RWPE2 (cell line): ENCODE measurements around the gene PRKCI.

Experiments used
- ATAC-seq: fragments of 200-7000 bp; cut with Tn5 transposase; 3 replicates; pipeline ENCODE4 v1.9.1; 2021; ENCODE audit warnings: low read depth
- DNase-seq: peaks from one replicate; pipeline ENCODE4 v3.0.0-alpha.2; 2020; ENCODE audit warnings: low spot score
- H3K27ac ChIP-seq: fragments of 450-650 bp; 2 replicates; pipeline ENCODE4 v1.5.1; 2017; ENCODE audit warnings: mild to moderate bottlenecking; ENCODE audit not compliant: poor library complexity, severe bottlenecking
- H3K27me3 ChIP-seq: fragments of 250-450 bp; sonication (Bioruptor Pico); 2 replicates; pipeline ENCODE4 v1.5.1; 2021; ENCODE audit warnings: mild to moderate bottlenecking, moderate library complexity; ENCODE audit not compliant: insufficient read depth, poor library complexity, severe bottlenecking
- H3K36me3 ChIP-seq: fragments of 250-450 bp; sonication (Bioruptor Pico); 2 replicates; pipeline ENCODE4 v1.5.1; 2020; ENCODE audit warnings: low read depth, mild to moderate bottlenecking, moderate library complexity
- H3K4me1 ChIP-seq: fragments of 250-450 bp; sonication (Bioruptor Pico); 2 replicates; pipeline ENCODE4 v1.5.1; 2021; ENCODE audit warnings: mild to moderate bottlenecking, moderate library complexity; ENCODE audit not compliant: insufficient read depth, poor library complexity, severe bottlenecking
- H3K4me3 ChIP-seq: fragments of 250-450 bp; sonication (Bioruptor Pico); 2 replicates; pipeline ENCODE4 v1.5.1; 2021; ENCODE audit warnings: mild to moderate bottlenecking, moderate library complexity; ENCODE audit not compliant: severe bottlenecking
- H3K9me3 ChIP-seq: fragments of 250-450 bp; sonication (Bioruptor Pico); 2 replicates; pipeline ENCODE4 v1.5.1; 2021; ENCODE audit warnings: mild to moderate bottlenecking, moderate library complexity; ENCODE audit not compliant: severe bottlenecking
- TF ChIP-seq, protein P1 (sequence below): fragments of 450-650 bp; IDR thresholded peaks from one replicate; pipeline ENCODE4 v1.5.1; 2017; ENCODE audit warnings: mild to moderate bottlenecking, moderate library complexity; ENCODE audit not compliant: poor library complexity, severe bottlenecking

Gene PRKCI

DNA sequence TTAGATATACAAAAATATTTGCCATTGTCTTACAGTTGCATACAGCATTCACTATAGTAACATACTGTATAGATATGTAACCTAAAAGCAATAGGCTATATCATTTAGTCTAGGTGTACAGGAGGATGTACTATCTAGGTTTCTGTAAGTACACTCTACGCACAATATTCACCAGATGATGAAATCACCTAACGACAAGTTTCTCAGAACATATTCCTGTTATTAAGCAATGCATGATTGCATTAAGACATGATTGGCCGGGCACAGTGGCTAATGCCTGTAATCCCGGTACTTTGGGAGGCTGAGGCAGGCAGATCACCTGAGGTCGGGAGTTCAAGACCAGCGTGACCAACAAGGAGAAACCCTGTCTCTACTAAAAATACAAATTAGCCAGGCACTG is 14.5 kb upstream of the PRKCI start:
- no peak for DNase-seq
- H3K36me3 ChIP-seq = no peaks in the 10 kb centered on the region
- TF ChIP-seq, protein P1, sequence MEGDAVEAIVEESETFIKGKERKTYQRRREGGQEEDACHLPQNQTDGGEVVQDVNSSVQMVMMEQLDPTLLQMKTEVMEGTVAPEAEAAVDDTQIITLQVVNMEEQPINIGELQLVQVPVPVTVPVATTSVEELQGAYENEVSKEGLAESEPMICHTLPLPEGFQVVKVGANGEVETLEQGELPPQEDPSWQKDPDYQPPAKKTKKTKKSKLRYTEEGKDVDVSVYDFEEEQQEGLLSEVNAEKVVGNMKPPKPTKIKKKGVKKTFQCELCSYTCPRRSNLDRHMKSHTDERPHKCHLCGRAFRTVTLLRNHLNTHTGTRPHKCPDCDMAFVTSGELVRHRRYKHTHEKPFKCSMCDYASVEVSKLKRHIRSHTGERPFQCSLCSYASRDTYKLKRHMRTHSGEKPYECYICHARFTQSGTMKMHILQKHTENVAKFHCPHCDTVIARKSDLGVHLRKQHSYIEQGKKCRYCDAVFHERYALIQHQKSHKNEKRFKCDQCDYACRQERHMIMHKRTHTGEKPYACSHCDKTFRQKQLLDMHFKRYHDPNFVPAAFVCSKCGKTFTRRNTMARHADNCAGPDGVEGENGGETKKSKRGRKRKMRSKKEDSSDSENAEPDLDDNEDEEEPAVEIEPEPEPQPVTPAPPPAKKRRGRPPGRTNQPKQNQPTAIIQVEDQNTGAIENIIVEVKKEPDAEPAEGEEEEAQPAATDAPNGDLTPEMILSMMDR = no peak
- no peaks in the 10 kb centered on the region for H3K9me3 ChIP-seq
- H3K27ac ChIP-seq = no peak overlapping the region
- no peak overlapping the region for H3K4me3 ChIP-seq
- H3K27me3 ChIP-seq = no peaks in the 10 kb centered on the region
- H3K4me1 ChIP-seq = no peaks in the 10 kb centered on the region
- ATAC-seq = no peak

DNA sequence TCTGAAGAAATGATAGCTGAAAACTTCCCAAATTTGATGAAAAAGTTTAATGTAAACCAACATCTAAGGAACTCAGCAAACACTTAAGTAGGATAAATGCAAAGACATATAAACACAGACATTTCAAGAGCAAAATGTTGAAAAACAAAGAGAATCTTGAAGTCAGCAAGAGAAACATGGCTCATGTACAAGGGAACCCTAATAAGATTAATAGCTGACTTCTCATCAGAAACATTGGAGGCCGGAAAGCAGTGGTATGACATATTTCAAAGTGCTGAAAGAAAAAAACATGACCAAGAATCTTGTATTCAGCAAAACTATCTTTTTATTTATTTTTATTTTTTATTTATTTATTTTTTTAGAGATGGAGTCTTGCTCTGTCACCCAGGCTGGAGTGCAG is 10.6 kb upstream of the PRKCI start:
- DNase-seq = no peak
- ATAC-seq = no peak
- Histone ChIP-seq H3K36me3 (no peaks in the 10 kb centered on the region), H3K27me3 (no peaks in the 10 kb centered on the region), H3K4me1 (no peaks in the 10 kb centered on the region), H3K27ac (no peak overlapping the region), H3K4me3 (no peak overlapping the region), H3K9me3 (no peaks in the 10 kb centered on the region)
- TF ChIP-seq, protein P1 = no peak

DNA sequence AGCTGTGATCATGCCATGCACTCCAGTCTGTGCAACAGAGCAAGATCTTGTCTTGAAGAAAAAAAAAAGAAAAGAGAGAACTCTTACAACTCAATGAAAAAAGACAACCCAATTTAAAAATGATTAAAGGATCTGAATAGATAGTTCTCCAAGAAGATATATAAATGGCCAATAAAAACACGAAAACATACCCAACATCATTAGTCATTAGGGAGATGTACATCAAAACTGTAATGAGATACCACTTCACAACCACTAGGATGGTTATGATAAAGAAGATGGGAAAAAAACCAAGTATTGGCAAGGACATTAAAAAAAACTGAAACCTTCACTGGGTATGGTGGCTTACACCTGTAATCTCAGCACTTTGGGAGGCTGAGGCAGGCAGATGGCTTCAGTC is 2.4 kb upstream of the PRKCI start:
- H3K27ac ChIP-seq = no peak overlapping the region
- no peak overlapping the region for H3K4me3 ChIP-seq
- peaks cover 9% of the 10 kb centered on the region for H3K4me1 ChIP-seq
- H3K27me3 ChIP-seq = no peaks in the 10 kb centered on the region
- no peaks in the 10 kb centered on the region for H3K36me3 ChIP-seq
- TF ChIP-seq, protein P1 = no peak
- ATAC-seq (no peak), DNase-seq (no peak)
- H3K9me3 ChIP-seq = no peaks in the 10 kb centered on the region

DNA sequence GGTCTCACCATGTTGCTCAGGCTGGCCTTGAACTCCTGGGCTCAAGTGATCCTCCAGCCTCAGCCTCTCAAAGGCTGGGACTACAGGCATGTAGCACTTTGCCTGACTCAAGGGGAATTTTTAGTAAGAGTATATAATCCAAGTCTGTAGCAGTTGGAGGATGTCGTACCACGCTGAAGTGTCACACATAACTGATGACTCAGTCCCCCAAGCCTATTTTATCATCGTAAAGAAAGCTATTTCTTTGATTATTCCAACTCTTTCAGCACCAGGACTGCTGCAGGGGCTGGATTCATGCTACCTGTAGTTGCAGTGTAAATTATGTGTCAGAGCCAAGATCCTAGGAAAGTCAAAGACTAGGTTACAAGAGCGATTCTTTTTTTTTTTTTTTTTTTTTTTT is 1.4 kb upstream of the PRKCI start:
- Histone ChIP-seq H3K4me1 (peaks cover 19% of the 10 kb centered on the region), H3K27me3 (no peaks in the 10 kb centered on the region), H3K27ac (no peak overlapping the region), H3K9me3 (no peaks in the 10 kb centered on the region), H3K36me3 (no peaks in the 10 kb centered on the region), H3K4me3 (no peak overlapping the region)
- no peak for DNase-seq
- no peak for ATAC-seq
- TF ChIP-seq, protein P1 = no peak

DNA sequence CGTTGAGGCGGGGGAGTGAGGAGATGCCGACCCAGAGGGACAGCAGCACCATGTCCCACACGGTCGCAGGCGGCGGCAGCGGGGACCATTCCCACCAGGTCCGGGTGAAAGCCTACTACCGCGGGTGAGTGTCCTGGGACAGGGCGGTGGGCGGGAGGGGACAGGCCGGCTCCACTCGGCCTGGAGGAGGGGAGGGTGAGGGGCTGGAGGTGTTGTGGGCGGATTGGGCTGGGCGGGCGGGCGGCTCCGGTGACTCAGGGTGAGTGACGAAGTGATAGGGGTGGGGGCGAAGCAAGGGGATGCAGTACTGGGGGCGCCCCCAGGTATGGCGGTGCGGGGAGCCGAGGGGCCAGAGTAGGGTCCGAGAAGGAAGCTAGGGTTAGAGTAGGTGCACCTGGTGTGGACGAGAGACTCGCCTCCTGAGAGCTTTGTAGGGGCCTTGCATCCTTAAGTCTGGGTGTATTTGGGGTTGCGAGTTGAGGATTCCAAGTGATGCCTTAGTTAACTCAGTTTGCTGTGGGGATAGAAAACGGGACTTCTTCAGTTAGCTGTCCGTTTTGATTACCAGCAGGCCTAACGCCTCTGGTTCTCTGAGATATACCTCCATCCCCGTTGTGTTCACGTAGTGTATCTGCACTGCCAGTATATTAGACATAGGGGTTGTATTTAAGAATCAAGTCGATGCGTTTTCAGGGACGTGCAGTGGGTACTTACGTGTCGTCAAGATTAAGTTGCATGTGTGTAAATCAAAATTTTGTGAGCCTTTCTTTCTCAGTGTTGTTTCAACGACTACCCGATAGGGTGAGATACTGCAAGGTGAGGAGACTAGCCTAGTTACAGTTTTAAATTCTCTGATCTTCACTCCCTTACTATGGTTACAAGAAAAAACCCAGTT is 670 bp downstream of the PRKCI start:
- DNase-seq (peak; percentile 55), ATAC-seq (peak; percentile 33)
- TF ChIP-seq, protein P1 = no peak
- H3K27ac ChIP-seq = peak overlapping the region; percentile 89
- no peaks in the 10 kb centered on the region for H3K9me3 ChIP-seq
- no peaks in the 10 kb centered on the region for H3K27me3 ChIP-seq
- peaks cover 40% of the 10 kb centered on the region for H3K4me1 ChIP-seq
- H3K36me3 ChIP-seq = no peaks in the 10 kb centered on the region
- H3K4me3 ChIP-seq = peak overlapping the region; percentile 86
